Nucleus accumbens (tissue), 56 donors: ENCODE measurements around the gene RGS6.

ENCODE experiments used
- DNase-seq, 56 donors: peaks; one replicate each; lab custom pipeline; 2025; lab: John Stamatoyannopoulos, UW

Gene RGS6

DNA sequence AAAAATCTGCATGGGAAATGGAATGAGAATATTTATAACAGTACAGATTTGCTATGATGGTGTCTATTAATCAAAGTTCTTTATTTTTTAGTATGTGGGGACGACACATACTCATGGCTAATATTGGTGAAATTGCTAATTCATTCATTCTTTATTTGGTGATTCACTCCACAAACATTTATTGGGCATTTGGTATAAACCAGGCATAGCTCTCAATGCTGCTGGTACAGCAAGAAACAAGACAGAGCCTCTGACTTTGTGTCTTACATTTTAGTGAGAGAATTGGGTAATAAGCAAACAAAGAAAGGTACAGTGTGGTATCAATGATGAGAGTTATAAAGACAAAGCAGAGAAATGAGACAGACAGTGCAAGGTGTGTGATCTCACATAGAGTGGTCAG is 129.5 kb downstream of the RGS6 start:
- no peak for DNase-seq

- DNase-seq, result no peak
These were observed 131.6 kb downstream of the RGS6 start for GRCh38 chr14:72063761-72064282.

DNA sequence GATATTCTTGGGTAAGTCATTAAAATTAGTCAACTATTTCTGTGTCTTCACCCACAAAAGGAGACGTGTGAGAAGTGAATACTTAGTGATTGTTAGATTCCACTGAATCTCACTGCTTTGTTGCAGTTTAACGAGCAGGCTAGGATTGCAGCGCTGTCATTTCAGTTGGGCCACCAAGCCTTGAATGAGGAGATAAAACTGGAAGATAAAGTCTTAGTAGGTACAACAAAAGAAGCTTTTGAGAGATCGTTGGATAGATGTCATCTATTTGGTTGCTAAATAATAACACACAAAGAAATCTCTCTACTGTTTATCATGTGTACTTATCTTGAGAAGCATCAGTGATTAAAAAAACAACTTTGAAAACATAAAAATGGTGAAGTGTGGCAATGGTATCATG is 132.3 kb downstream of the RGS6 start:
- no peak for DNase-seq

DNA sequence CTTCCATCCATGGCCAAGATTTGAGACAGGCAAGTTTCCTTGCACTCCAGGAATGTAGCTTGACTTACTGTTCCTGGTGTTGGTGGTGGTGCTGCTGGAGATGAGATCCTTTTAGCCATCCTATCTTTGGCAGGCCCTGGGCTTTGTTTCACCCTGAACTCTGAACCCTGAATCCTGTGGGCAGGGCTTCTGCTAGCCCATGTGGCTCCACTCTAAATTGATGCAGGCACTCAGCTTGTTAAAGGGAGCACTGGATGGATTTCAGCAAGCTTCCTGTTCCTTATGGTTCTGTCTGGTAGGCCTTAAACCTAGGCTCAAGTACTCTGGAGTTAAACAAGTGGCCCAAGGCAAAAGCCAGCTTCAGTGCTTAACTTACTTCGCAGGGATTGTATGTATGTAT is 138.2 kb downstream of the RGS6 start:
- no peak for DNase-seq

GRCh38 chr14:72075649-72076334 is 143.6 kb downstream of the RGS6 start:
- no peak for DNase-seq

DNA sequence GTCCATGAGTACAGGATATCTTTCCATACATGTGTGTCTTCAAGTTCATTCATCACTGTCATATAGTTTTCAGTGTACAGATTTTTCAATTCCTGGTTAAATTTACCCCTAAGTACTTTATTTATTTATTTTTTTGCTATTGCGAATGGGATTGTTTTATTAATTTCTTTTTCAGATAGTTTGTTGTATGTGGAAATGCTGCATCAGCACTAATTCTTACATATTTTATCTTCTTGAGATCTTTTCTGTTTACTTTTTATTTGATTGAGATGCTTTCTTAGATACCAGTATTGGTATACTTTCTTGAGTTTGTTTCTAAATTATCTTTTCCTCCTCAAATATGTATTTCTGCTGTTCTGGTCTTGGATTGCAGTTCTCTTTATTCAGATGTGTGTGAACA is 148.9 kb downstream of the RGS6 start:
- no peak for DNase-seq

GRCh38 chr14:72084935-72085334 is 152.7 kb downstream of the RGS6 start:
- DNase-seq, result no peak

GRCh38 chr14:72089625-72090024 is 157.4 kb downstream of the RGS6 start:
- DNase-seq, result no peak

- DNase-seq, result no peak
These were observed 162.8 kb downstream of the RGS6 start for GRCh38 chr14:72094844-72095582.

DNA sequence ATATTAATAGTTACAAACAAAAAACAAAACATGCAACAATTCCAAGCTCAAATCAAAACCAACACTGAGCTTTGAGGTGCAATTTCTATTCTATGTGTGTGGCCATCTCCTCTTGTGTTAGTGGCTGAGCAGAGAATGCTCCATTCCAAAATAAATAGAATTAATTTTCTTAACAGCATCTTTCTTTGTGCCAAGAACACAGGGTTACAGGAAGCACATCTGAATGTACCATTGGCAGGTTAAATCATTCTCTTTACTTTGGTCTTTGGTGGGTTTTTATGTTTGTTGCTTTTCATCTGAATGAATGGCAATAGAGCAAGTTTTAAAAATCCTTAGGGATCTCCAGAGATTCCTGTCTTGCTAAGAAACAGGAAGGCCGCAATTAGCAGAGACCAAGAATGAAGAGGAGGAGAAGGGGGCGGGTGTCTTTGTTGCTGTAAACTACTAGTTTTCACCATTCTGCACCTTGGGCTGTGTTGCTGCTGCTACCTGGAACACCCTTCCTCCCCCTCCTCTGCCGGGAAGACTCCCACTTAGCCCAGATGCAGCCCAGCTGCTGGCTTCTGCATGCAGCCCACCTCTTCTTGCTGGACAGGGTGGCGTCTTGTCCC is 165.0 kb downstream of the RGS6 start:
- DNase-seq, result no peak

GRCh38 chr14:72098210-72098609 is 166.0 kb downstream of the RGS6 start:
- no peak for DNase-seq

GRCh38 chr14:72099566-72099965 is 167.3 kb downstream of the RGS6 start:
- DNase-seq, result no peak

- peak in 1 of 56 donors; percentile 5 for DNase-seq
These were observed 171.9 kb downstream of the RGS6 start for GRCh38 chr14:72104011-72104613.

GRCh38 chr14:72111911-72112310 is 179.7 kb downstream of the RGS6 start:
- no peak for DNase-seq

DNA sequence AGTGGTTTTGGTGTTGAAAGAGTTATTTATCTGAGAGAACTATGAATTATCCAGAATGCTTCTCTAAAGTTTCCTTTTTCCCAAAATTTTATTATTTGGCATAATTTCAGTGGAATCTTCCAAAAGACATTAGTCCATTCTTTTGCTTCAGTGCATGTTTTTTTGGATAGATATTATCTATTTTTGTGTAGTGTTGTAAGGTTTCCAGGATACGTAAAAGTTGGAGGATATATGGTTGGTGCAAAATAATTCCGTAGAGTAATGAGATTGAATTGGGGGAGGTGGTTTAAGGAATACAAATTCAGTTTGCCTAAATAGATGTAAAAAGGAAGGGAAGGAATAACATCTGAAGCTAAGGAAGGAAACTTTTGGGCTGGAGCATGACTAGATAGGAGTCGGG is 186.6 kb downstream of the RGS6 start:
- no peak for DNase-seq

DNA sequence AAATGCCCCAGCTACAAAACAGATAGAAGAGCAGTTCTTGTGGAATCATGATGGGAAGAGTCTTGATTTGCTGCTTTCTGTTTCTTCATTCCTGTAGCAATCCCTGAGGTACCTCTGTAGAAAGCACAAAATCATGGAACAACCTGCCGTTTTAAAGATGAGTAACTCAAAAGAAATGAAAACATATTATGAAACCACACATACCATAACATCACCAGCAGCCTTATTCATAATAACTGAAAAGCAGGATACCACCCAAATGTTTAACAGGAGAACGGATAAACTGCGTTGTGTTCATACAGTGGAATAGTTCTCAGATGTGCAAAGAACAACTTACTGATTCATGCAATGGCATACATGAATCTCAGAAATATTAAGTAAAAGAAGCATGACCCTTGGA is 188.1 kb downstream of the RGS6 start:
- DNase-seq, result no peak

DNA sequence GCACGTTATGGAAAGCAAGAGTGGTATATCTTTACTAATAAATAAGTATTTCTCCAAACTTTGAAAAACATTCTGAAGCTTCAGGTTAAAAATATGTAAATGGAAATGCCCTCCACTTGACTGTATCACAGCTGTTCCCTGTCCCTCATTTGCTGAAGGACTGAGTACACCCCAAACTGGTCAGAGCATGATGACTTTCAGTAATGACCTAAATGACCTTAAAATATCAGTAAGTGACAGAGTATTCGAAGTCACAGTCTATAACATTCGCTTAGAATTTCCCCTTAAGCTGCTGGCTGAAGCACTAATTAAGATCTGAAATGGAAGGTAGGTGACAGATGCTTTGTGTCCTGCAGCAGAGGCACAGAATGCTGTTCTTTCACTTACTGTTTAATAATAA is 191.5 kb downstream of the RGS6 start:
- DNase-seq, result no peak

DNA sequence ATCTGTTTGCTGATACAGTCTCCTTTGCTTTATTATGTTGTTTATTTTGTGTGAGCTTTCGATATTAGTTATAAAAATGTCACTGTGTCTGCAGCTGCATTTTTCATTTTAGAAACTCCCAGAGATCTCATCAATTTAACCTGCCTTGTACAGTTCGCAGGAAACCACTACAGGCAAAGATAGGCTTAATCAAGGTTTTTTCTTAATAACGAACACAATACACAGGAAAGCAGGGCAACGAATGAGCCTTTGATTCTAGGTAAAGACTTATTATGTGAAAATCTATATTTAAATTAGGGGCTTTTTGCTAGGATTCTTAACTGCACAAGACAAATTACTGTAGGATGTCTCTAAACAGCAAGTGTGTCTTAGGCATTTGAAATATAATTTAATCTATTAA is 191.9 kb downstream of the RGS6 start:
- DNase-seq, result no peak

DNA sequence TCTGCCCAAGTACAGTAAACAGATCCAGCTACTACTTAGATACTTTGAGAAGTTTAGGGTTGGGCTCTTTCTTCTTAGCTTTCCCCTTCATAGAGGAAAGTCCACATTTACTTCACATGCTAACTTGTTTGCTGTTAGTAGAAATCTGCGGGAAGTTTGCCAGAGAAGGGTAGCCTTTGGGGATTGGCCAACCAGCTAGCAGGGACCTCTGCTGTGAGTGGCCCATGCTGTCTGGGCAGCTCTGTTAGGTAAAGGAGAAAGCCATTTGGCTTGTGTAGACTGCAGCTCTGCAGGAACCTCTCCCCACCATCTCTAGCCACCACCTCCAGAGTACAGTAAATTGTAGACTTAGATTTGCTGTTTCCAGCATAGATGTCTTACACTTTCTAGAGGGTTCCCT is 193.9 kb downstream of the RGS6 start:
- no peak for DNase-seq

DNA sequence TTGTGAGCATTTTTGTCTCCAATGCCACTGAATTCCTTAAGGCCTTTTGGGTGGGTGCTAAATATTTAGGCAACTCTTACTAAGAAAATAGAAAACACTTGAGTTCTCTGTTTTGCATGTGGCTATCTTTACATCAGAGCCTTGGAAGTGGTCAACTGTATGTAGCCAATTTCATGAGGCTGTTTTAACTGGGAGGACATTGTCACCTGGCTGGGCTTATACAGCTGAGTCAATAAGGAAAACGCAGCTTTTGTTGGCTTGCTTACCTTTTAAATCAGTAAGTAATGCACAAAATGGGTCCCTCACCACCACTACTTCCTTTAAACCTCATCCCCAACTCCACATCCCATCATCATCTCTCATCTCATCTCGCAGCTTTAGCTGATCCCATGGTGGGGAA is 194.3 kb downstream of the RGS6 start:
- DNase-seq, result no peak

GRCh38 chr14:72128629-72129028 is 196.4 kb downstream of the RGS6 start:
- no peak for DNase-seq
